Thymus (tissue), 11 donors: ENCODE results near the gene GPR183. TPM values are rescaled to one million over a fixed set of nuclear protein-coding genes. Genes with fewer than 3 reads are reported as not detected.

Experiments
- DNase-seq, 9 donors: peaks; one replicate each; pipeline ENCODE4 v3.0.0-alpha.2; 2013; ENCODE audit warnings: low spot score in 9 of 9, low read depth in 6 of 9, missing footprints in 1 of 9
- H3K27ac ChIP-seq, 2 donors: one replicate each; pipeline ENCODE4 v1.5.1; 2013; ENCODE audit warnings: control low read depth in 1 of 2, low read depth in 1 of 2, low read length in 1 of 2, mild to moderate bottlenecking in 1 of 2, moderate library complexity in 1 of 2
- H3K27me3 ChIP-seq, 2 donors: one replicate each; pipeline ENCODE4 v1.5.1; 2013; ENCODE audit warnings: low read length in 1 of 2; ENCODE audit not compliant: control insufficient read depth in 2 of 2, insufficient read depth in 1 of 2
- H3K36me3 ChIP-seq, 2 donors: one replicate each; pipeline ENCODE4 v1.5.1; 2013; ENCODE audit warnings: low read length in 1 of 2, mild to moderate bottlenecking in 1 of 2, moderate library complexity in 1 of 2; ENCODE audit not compliant: control insufficient read depth in 2 of 2, insufficient read depth in 2 of 2
- H3K4me1 ChIP-seq, 2 donors: one replicate each; pipeline ENCODE4 v1.5.1; 2013; ENCODE audit warnings: low read length in 2 of 2; ENCODE audit not compliant: control insufficient read depth in 2 of 2, insufficient read depth in 2 of 2
- H3K4me3 ChIP-seq, 2 donors: one replicate each; pipeline ENCODE4 v1.5.1; 2013; ENCODE audit warnings: low read length in 2 of 2, control low read depth in 1 of 2, mild to moderate bottlenecking in 1 of 2
- H3K9me3 ChIP-seq, 2 donors: one replicate each; pipeline ENCODE4 v1.5.1; 2013; ENCODE audit warnings: low read length in 1 of 2, mild to moderate bottlenecking in 1 of 2; ENCODE audit not compliant: control insufficient read depth in 2 of 2, insufficient read depth in 1 of 2
- WGBS: extraction: QIAGEN DNeasy Blood & Tissue Kit; methylation state at CpG from one replicate; pipeline ENCODE4 v1.1.7; 2013; 5-methylcytosine and 5-hydroxymethylcytosine counted together
- polyA plus RNA-seq: library from polyadenylated mRNA; stranded (reverse); fragments of 200-250 nt; gene quantifications from one replicate; pipeline ENCODE4 v1.2.3, GENCODE V29; 2013
- total RNA-seq: library from RNA; stranded (reverse); fragments of 120-200 nt; gene quantifications from one replicate; pipeline ENCODE4 v1.2.4, GENCODE V29; 2013
- donor health status: healthy.

The GPR183 gene
- total and polyA plus RNA-seq, 2 donors, result 32.4 to 33.0 TPM

DNA sequence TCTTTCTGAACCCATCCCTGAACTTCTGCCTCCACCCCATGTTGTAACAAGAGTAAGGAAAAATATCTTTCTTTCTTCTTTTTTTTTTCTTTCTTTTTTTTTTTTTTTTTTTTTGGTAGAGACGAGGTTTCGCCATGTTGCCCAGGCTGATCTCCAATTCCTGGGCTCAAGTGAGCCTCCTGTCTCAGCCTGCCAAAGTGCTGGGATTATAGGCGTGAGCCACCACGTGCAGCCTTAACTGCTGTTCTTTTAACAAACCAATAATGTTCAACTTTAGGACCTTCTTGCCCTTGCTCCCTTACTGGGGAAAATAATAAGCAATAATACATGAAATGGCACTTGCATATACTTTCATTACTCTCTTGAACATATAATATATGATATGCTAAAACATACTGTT lies 19.6 kb downstream of the GPR183 start:
- Histone ChIP-seq H3K4me1 (peaks cover 4 to 10% of the 10 kb centered on the region in 2 donors), H3K27me3 (no peaks in the 10 kb centered on the region), H3K4me3 (no peak overlapping the region), H3K27ac (no peak overlapping the region), H3K9me3 (no peaks in the 10 kb centered on the region), H3K36me3 (peaks cover 8 to 9% of the 10 kb centered on the region in 2 donors)
- whole genome bisulfite sequencing, result 90% methylated on average over 4 of the region's 4 CpGs
- DNase-seq, result no peak

DNA sequence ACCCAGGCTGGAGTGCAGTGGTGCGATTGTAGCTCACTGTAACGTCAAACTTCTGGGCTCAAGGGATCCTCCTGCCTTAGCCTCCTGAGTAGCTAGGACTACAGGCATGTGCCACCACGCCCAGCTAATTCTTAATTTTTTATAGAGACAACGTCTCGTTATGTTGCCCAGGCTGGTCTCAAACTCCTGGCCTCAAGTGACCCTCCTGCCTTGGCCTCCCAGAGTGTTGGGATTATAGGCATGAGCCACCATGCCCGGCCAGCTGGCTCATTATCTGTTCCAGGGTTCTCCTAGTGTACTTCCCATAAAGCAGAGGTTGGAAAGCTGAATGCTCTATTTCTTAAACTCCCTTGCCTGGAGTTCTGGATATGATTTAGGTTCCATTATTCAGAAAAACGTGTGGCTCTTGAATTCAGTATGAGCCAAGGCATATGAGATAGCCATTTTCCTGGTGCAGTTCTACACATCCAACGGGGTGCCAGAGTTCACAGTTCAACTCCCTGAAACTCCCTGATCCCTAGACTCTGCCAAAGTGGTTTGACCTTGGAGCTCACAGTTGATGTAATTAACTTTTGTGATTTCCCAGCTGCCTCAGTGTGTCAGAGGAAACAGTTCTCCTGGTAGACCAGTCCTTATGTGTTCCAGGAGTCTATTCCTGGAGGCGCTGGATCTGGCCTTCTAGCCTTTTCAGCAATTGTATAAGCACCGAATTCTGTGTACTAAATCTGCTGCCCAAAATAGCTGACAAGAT lies 21.6 kb downstream of the GPR183 start:
- H3K4me3 ChIP-seq, result no peak overlapping the region
- no peaks in the 10 kb centered on the region for H3K27me3 ChIP-seq
- no peaks in the 10 kb centered on the region for H3K9me3 ChIP-seq
- peaks cover 8 to 12% of the 10 kb centered on the region in 2 donors for H3K36me3 ChIP-seq
- DNase-seq, result no peak
- H3K4me1 ChIP-seq, result peaks cover 9 to 20% of the 10 kb centered on the region in 2 donors
- H3K27ac ChIP-seq, result no peak overlapping the region
- 96% methylated on average over 10 of the region's 10 CpGs for WGBS

DNA sequence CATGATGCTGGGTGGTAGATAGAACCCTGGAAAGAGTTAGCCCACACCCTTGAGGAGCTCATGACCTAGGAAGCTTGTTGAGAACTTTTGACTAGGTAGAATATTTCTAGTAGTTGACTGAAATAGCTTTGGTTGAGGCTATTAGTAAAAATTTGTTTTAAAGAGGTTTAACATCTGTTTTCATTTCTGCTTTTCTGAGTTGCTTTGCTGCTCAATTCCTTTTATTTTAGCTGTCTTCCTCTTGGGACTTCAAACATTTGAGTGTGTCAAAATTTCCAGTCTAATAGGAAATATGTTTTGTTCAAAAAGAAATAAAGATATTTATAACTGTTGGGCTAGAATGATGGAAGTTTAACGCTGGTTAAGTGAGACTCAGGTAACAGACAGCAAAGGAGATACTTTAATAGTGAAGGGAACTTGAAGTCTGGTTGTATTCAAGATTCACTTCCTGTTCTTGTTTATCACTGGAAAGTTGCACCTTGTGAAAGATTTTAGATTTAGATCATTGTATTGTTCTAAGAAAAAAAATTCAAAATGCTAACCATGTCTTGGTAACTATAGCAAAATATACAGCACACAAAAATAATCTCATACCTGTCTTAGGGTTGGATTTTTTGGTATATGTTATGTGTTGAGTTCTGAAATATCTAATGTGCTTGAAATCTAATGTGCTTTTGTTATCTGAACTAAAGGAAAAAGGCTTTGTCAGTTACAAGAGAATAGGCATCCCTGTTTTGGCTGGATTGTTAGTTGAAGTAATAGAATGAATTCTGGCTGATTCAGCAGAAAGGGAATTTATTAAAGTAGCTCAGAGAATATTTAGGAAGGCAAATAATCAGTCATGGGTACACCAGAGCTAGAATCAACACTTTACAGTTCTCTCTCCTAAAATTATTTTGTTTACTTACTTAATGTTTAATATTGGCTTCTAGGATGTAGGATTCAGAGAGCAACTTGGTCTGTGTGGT lies 24.7 kb downstream of the GPR183 start:
- peaks cover 9 to 19% of the 10 kb centered on the region in 2 donors for H3K36me3 ChIP-seq
- H3K27me3 ChIP-seq, result no peaks in the 10 kb centered on the region
- peaks cover 9 to 25% of the 10 kb centered on the region in 2 donors for H3K4me1 ChIP-seq
- peak in 1 of 9 donors; percentile 56 for DNase-seq
- no peak overlapping the region for H3K4me3 ChIP-seq
- peak overlapping the region; percentile 65 to 76 for H3K27ac ChIP-seq
- 8% methylated on average over 1 of the region's 1 CpG for WGBS
- H3K9me3 ChIP-seq, result no peaks in the 10 kb centered on the region

DNA sequence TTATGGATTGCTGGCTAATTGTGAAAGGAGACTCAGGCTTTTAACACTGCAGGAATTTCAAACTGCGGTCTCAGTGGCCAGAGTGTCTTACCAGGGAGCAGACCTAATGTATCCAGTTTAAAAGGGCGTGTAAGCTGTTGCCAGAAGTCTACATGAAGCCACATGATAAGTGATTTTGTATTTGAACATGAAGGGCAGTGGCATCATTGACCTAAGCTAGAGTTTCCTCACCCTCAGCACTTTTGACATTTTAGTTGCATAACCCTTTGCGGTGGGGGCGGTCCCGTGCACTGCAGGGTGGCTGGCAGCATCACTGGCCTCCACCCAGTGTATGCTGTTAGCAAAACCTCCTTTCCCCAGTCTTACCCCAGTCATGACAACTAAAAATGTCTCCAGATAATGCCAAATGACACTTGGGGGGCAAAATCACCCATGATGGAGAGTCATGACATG lies 25.4 kb downstream of the GPR183 start:
- 92% methylated on average over 5 of the region's 5 CpGs for WGBS
- Histone ChIP-seq H3K4me1 (peaks cover 9 to 26% of the 10 kb centered on the region in 2 donors), H3K27me3 (no peaks in the 10 kb centered on the region), H3K36me3 (peaks cover 3 to 19% of the 10 kb centered on the region in 2 donors), H3K9me3 (no peaks in the 10 kb centered on the region), H3K27ac (peak overlapping the region; percentile 57 to 76), H3K4me3 (no peak overlapping the region)
- no peak for DNase-seq

DNA sequence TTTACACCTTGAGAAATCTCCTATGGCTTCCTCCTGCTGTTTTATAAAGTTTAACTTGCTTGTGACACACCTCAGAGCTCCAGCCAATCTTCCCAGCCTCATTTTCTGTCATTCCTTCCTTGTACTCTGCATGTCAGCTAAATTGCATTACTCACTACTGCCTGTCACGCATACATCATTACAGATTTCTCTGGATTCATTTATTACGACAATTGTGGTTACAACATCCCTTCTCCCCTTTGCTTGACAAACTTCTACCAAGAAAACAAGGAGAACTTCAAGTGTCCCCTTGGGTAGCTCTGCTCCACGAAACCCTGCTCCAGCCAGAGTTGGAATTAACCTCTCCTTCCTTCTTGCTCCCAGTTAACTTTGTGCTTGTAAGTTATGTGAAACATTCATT lies 27.0 kb downstream of the GPR183 start:
- peaks cover 3 to 30% of the 10 kb centered on the region in 2 donors for H3K36me3 ChIP-seq
- no peak for DNase-seq
- H3K27me3 ChIP-seq, result no peaks in the 10 kb centered on the region
- WGBS, result 95% methylated on average over 3 of the region's 3 CpGs
- peaks cover 5 to 30% of the 10 kb centered on the region in 2 donors for H3K4me1 ChIP-seq
- no peaks in the 10 kb centered on the region for H3K9me3 ChIP-seq
- no peak overlapping the region for H3K27ac ChIP-seq
- no peak overlapping the region for H3K4me3 ChIP-seq

DNA sequence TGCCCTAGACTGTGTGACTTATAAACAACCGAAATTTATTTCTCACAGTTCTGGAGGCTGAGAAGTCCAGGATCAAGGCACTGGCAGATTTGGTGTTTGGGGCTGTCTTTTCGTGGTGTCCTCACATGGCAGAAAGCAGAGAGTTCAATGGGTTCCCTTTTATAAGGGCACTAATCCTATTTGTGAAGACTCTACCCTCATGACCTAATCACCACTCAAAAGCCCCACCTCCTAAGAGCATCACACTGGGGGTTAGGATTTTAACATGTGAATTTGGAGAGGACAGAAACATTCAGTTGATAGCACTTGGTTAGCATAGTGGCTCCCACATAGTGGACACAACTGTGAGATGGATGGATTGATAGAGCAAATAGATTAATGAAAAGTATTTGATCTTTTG lies 27.6 kb downstream of the GPR183 start:
- H3K27me3 ChIP-seq, result no peaks in the 10 kb centered on the region
- H3K4me3 ChIP-seq, result no peak overlapping the region
- H3K36me3 ChIP-seq, result peaks cover 3 to 30% of the 10 kb centered on the region in 2 donors
- DNase-seq, result no peak
- WGBS, result 98% methylated on average over 2 of the region's 2 CpGs
- H3K9me3 ChIP-seq, result no peaks in the 10 kb centered on the region
- H3K27ac ChIP-seq, result no peak overlapping the region
- peaks cover 10 to 35% of the 10 kb centered on the region in 2 donors for H3K4me1 ChIP-seq

DNA sequence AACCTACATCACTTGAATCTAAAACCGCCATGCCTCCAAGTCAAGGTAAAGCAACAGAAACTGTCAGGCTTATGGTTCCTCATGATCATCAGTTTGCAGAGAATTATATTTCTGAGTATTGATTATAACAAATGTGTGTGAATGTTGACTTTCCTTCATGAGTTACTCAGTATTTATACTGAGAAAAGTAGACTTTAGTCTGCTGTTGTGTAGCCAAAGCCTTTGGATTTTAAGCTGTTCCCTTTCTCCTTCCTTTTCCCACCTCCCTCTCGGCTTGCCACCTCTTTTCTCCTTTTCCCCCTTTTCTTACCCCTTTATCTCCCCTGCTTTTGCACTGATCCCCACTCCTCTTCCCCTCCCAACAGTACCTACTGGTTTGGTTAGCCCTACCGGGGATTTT lies 28.4 kb downstream of the GPR183 start:
- H3K4me3 ChIP-seq, result no peak overlapping the region
- peaks cover 10 to 39% of the 10 kb centered on the region in 2 donors for H3K4me1 ChIP-seq
- peaks cover 3 to 30% of the 10 kb centered on the region in 2 donors for H3K36me3 ChIP-seq
- no peak overlapping the region for H3K27ac ChIP-seq
- H3K27me3 ChIP-seq, result no peaks in the 10 kb centered on the region
- H3K9me3 ChIP-seq, result no peaks in the 10 kb centered on the region
- 97% methylated on average over 3 of the region's 3 CpGs for WGBS
- DNase-seq, result no peak

DNA sequence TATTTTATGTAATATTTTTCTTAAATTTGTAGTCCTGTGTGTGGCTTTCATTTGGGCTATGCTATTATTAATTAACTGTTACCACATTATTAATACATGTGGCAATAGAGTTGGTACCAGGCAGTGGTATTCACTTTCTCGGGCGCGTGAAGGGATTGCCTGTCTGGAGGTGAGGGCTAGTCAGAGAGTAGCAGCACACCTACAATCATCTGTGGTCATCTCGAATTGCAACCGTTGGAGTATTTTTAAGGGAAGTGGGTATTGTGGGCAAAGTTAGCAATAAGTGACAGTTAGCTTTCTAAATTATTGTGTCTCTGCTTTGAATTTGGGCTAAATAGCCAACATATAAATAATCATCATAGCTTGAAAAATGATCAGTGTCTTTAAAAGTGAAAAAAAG lies 29.0 kb downstream of the GPR183 start:
- Histone ChIP-seq H3K36me3 (peaks cover 3 to 30% of the 10 kb centered on the region in 2 donors), H3K9me3 (no peaks in the 10 kb centered on the region), H3K27me3 (no peaks in the 10 kb centered on the region), H3K4me1 (peaks cover 10 to 39% of the 10 kb centered on the region in 2 donors), H3K4me3 (no peak overlapping the region), H3K27ac (no peak overlapping the region)
- WGBS, result 41% methylated on average over 5 of the region's 5 CpGs
- DNase-seq, result no peak

DNA sequence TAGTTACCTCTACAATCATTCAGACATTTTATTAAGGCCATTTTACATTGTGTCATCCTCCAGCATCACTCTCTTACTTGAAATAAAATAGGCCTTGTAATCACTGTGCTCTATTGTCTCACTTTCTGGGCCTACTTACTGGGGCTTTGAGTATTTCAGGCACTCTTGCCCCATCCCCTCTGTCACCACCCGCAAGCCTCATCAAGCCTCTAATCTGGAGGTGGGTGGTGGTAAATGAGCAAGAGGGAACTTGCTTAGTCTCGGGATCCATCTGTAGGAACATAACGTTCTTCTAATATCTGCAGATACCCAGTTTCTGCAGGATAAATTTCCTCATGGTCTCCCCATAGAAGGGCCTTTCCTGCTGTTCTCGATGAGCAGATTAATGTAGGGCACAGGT lies 29.6 kb downstream of the GPR183 start:
- H3K27me3 ChIP-seq, result no peaks in the 10 kb centered on the region
- no peak for DNase-seq
- peaks cover 3 to 31% of the 10 kb centered on the region in 2 donors for H3K36me3 ChIP-seq
- H3K27ac ChIP-seq, result no peak overlapping the region
- no peak overlapping the region for H3K4me3 ChIP-seq
- H3K9me3 ChIP-seq, result peaks cover 0 to under 1% of the 10 kb centered on the region in 2 donors
- 95% methylated on average over 4 of the region's 4 CpGs for WGBS
- peaks cover 10 to 39% of the 10 kb centered on the region in 2 donors for H3K4me1 ChIP-seq
